ENCODE results near the gene TCEAL4. TPM values are rescaled to one million over a fixed set of nuclear protein-coding genes. Genes with fewer than 3 reads are reported as not detected.

TCEAL4 gene
- 100 to 1,000 TPM in 3 of 4 donors, 10 to 100 TPM in 1; 79.8 to 380 (median 308) TPM for total RNA-seq

- H3K36me3 ChIP-seq, result no peaks in the 10 kb centered on the region
- intact Hi-C loops (cut with DNase I; ENCODE audit: low total_unique reads), result no loop called here
- H3K4me3 ChIP-seq, result peak within 1 kb of the TSS; percentile 46 to 67
- peak; percentile 72 to 79 for DNase-seq
- no peak for TF ChIP-seq CTCF (IDR thresholded peaks at IDR 0.05)
- peak; percentile 42 to 68 for TF ChIP-seq POLR2A (IDR thresholded peaks at IDR 0.05)
- H3K27ac ChIP-seq, result peak within 1 kb of the TSS; percentile 93 to 98
- H3K4me1 ChIP-seq, result no peaks in the 10 kb centered on the region
- H3K27me3 ChIP-seq, result no peaks in the 10 kb centered on the region
- no peaks in the 10 kb centered on the region for H3K9me3 ChIP-seq
Observed at GRCh38 chrX:103585411-103586313, at the start of gene TCEAL4. Gene TCEAL4, plus strand, starts transcription at chrX:103585515. Its CDS starts 1,161 bp downstream, at chrX:103586676.

- Histone ChIP-seq H3K4me3 (no peak overlapping the region), H3K9me3 (no peaks in the 10 kb centered on the region), H3K4me1 (no peaks in the 10 kb centered on the region), H3K36me3 (no peaks in the 10 kb centered on the region), H3K27me3 (peaks cover 0 to 11% of the 10 kb centered on the region in 2 donors), H3K27ac (peak overlapping the region; percentile 86 to 97)
- peak in 1 of 2 donors; percentile 51 for DNase-seq
- intact Hi-C loops (cut with DNase I; ENCODE audit: low total_unique reads), result loop anchor here (10.0 kb wide), 2 partner anchors 99 to 279 kb away; no protein-coding TSS in a partner anchor
- TF ChIP-seq POLR2A (IDR thresholded peaks at IDR 0.05) (peak; percentile 16 to 43), CTCF (IDR thresholded peaks at IDR 0.05) (no peak)
Observed at GRCh38 chrX:103536071-103536470, 49.2 kb upstream of the TCEAL4 start.

- Histone ChIP-seq H3K27ac (peak overlapping the region; percentile 86 to 97), H3K9me3 (no peaks in the 10 kb centered on the region), H3K36me3 (no peaks in the 10 kb centered on the region), H3K27me3 (peaks cover 0 to 11% of the 10 kb centered on the region in 2 donors), H3K4me1 (no peaks in the 10 kb centered on the region), H3K4me3 (no peak overlapping the region)
- intact Hi-C loops (cut with DNase I; ENCODE audit: low total_unique reads), result loop anchor here (10.0 kb wide), 2 partner anchors 98 to 278 kb away; no protein-coding TSS in a partner anchor
- TF ChIP-seq CTCF (IDR thresholded peaks at IDR 0.05) (no peak), POLR2A (IDR thresholded peaks at IDR 0.05) (no peak)
- no peak for DNase-seq
Observed at GRCh38 chrX:103536732-103537131, 48.6 kb upstream of the TCEAL4 start.

- Histone ChIP-seq H3K4me3 (no peak overlapping the region), H3K4me1 (no peaks in the 10 kb centered on the region), H3K27me3 (peaks cover 0 to 11% of the 10 kb centered on the region in 2 donors), H3K9me3 (no peaks in the 10 kb centered on the region), H3K27ac (peak overlapping the region; percentile 86 to 97), H3K36me3 (no peaks in the 10 kb centered on the region)
- no peak for DNase-seq
- intact Hi-C loops (cut with DNase I; ENCODE audit: low total_unique reads), result loop anchor here (10.0 kb wide), 2 partner anchors 97 to 277 kb away; no protein-coding TSS in a partner anchor
- no peak for TF ChIP-seq POLR2A (IDR thresholded peaks at IDR 0.05)
- no peak for TF ChIP-seq CTCF (IDR thresholded peaks at IDR 0.05)
Observed at GRCh38 chrX:103537871-103538387, 47.4 kb upstream of the TCEAL4 start.

Measured in uterus (tissue), 4 donors.